ENCODE data around the gene BICRAL. TPM values are rescaled to one million over a fixed set of nuclear protein-coding genes. Genes with fewer than 3 reads are reported as not detected.

BICRAL gene
- total RNA-seq, 2 donors from 2014 or later, result 11.6 to 14.9 TPM

GRCh38 chr6:42820512-42821340, 38.9 kb downstream of the BICRAL start:
- H3K9me3 ChIP-seq (ENCODE audit: control insufficient read depth, low read length), result no peaks in the 10 kb centered on the region
- Mint-ChIP-seq H3K4me3 (no peak overlapping the region), H3K27me3 (ENCODE audit: insufficient read depth) (no peaks in the 10 kb centered on the region), H3K27ac (no peak overlapping the region), H3K36me3 (ENCODE audit: low read depth) (peaks cover 14% of the 10 kb centered on the region), H3K4me1 (peaks cover 18% of the 10 kb centered on the region), H3K9me3 (no peaks in the 10 kb centered on the region)
- no peak overlapping the region for H3K9ac ChIP-seq (ENCODE audit: extremely low read depth, low read length, poor library complexity, severe bottlenecking)
- H3K4me1 ChIP-seq (ENCODE audit: control insufficient read depth, insufficient read depth, low read length), result no peaks in the 10 kb centered on the region
- no peak overlapping the region for H3K27ac ChIP-seq (ENCODE audit: low read depth, low read length)
- H3K36me3 ChIP-seq (ENCODE audit: control insufficient read depth, insufficient read depth, low read length), result peaks cover 9% of the 10 kb centered on the region
- no peak for TF ChIP-seq CTCF (conservative IDR thresholded peaks at IDR 0.05)
- H3K4me3 ChIP-seq (ENCODE audit: low read length), result no peak overlapping the region
- no peak for DNase-seq
- 84 to 85% methylated on average over 7 to 10 of the region's 10 CpGs for WGBS, 2 experiments (ENCODE audit: insufficient coverage in 1 of 2, insufficient read length in 1 of 2)
- no peaks in the 10 kb centered on the region for H3K27me3 ChIP-seq (ENCODE audit: control insufficient read depth, insufficient read depth, low read length, poor library complexity, severe bottlenecking)

GRCh38 chr6:42821341-42821668, 39.5 kb downstream of the BICRAL start:
- Mint-ChIP-seq H3K27ac (no peak overlapping the region), H3K4me1 (peaks cover 18% of the 10 kb centered on the region), H3K4me3 (no peak overlapping the region), H3K9me3 (no peaks in the 10 kb centered on the region), H3K27me3 (ENCODE audit: insufficient read depth) (no peaks in the 10 kb centered on the region), H3K36me3 (ENCODE audit: low read depth) (peaks cover 14% of the 10 kb centered on the region)
- DNase-seq, result no peak
- no peak for TF ChIP-seq CTCF (conservative IDR thresholded peaks at IDR 0.05)
- Histone ChIP-seq H3K36me3 (ENCODE audit: control insufficient read depth, insufficient read depth, low read length) (peaks cover 9% of the 10 kb centered on the region), H3K9ac (ENCODE audit: extremely low read depth, low read length, poor library complexity, severe bottlenecking) (no peak overlapping the region), H3K4me3 (ENCODE audit: low read length) (no peak overlapping the region), H3K27ac (ENCODE audit: low read depth, low read length) (no peak overlapping the region), H3K9me3 (ENCODE audit: control insufficient read depth, low read length) (no peaks in the 10 kb centered on the region), H3K27me3 (ENCODE audit: control insufficient read depth, insufficient read depth, low read length, poor library complexity, severe bottlenecking) (no peaks in the 10 kb centered on the region), H3K4me1 (ENCODE audit: control insufficient read depth, insufficient read depth, low read length) (no peaks in the 10 kb centered on the region)
- WGBS, 2 experiments (ENCODE audit: insufficient coverage in 1 of 2, insufficient read length in 1 of 2), result 89% methylated on average over 3 of the region's 3 CpGs; no CpG with 5 or more reads in 1 of the 2 experiments

GRCh38 chr6:42821846-42822245, 40.0 kb downstream of the BICRAL start:
- Histone ChIP-seq H3K36me3 (ENCODE audit: control insufficient read depth, insufficient read depth, low read length) (peaks cover 9% of the 10 kb centered on the region), H3K9ac (ENCODE audit: extremely low read depth, low read length, poor library complexity, severe bottlenecking) (no peak overlapping the region), H3K4me1 (ENCODE audit: control insufficient read depth, insufficient read depth, low read length) (no peaks in the 10 kb centered on the region), H3K4me3 (ENCODE audit: low read length) (no peak overlapping the region), H3K27me3 (ENCODE audit: control insufficient read depth, insufficient read depth, low read length, poor library complexity, severe bottlenecking) (no peaks in the 10 kb centered on the region), H3K27ac (ENCODE audit: low read depth, low read length) (no peak overlapping the region), H3K9me3 (ENCODE audit: control insufficient read depth, low read length) (no peaks in the 10 kb centered on the region)
- H3K27ac Mint-ChIP-seq, result no peak overlapping the region
- no peak for TF ChIP-seq CTCF (conservative IDR thresholded peaks at IDR 0.05)
- no peak for DNase-seq
- no peak overlapping the region for H3K4me3 Mint-ChIP-seq
- no peaks in the 10 kb centered on the region for H3K27me3 Mint-ChIP-seq (ENCODE audit: insufficient read depth)
- H3K9me3 Mint-ChIP-seq, result no peaks in the 10 kb centered on the region
- H3K4me1 Mint-ChIP-seq, result peaks cover 18% of the 10 kb centered on the region
- peaks cover 17% of the 10 kb centered on the region for H3K36me3 Mint-ChIP-seq (ENCODE audit: low read depth)
- 100% methylated on average over 1 of the region's 2 CpGs; no CpG with 5 or more reads in 1 of the 2 experiments for WGBS, 2 experiments (ENCODE audit: insufficient coverage in 1 of 2, insufficient read length in 1 of 2)

Measured in endodermal cell (in vitro differentiated cells).